ENCODE data around the gene ESYT3. TPM values are rescaled to one million over a fixed set of nuclear protein-coding genes. Genes with fewer than 3 reads are reported as not detected.

The ESYT3 gene
- total and polyA plus RNA-seq, 9 of the 15 experiments (the other 6 are each of a cell fraction or from before 2014, with no cell fraction given): not detected

DNA sequence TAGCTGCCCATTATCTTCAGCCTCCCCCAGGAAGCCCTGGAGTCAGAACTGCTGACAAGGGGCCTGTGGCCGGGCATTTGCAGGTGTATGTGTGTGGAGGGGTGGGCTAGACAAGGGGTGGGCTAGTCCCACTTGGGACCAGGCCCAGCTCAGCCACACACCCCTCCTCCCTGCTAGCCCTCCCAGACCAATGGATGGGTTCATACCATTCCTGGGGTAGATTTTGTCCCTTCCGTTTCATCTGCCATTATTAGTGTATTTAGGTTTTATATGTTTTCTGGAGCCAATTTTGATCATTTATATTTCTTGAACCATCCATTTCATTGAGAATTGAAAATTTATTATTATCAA lies 43.9 kb upstream of the ESYT3 start:
- Histone ChIP-seq H3K4me3 (no peak overlapping the region), H3K4me1 (replicated peaks in 1 of 2; ENCODE audit: control insufficient read depth in 2 of 2, insufficient read depth in 2 of 2, low read length in 2 of 2) (no peaks in the 10 kb centered on the region), H3K27me3 (ENCODE audit: control insufficient read depth in 2 of 2, insufficient read depth in 2 of 2, low read length in 2 of 2) (peaks cover 0 to 16% of the 10 kb centered on the region in 2 experiments; a peak in 2 of 5 replicates), H3K36me3 (ENCODE audit: control insufficient read depth, insufficient read depth, low read length) (no peaks in the 10 kb centered on the region), H3K9me3 (replicated peaks; ENCODE audit: control insufficient read depth, insufficient read depth, low read depth, low read length) (no peaks in the 10 kb centered on the region), H3K79me2 (ENCODE audit: control insufficient read depth, insufficient read depth, low read length) (no peaks in the 10 kb centered on the region), H3K27ac (ENCODE audit: extremely low read depth, low read depth, low read length) (no peak overlapping the region), H2AFZ (ENCODE audit: low read depth, low read length) (no peak overlapping the region), H4K20me1 (replicated peaks; ENCODE audit: control insufficient read depth, insufficient read depth, low read length) (no peaks in the 10 kb centered on the region), H3K9ac (ENCODE audit: insufficient read depth in 1 of 2, low read depth in 2 of 2, low read length in 2 of 2) (no peak overlapping the region), H3K4me2 (ENCODE audit: insufficient read depth, low read length) (no peak overlapping the region), H3K9me1 (ENCODE audit: control insufficient read depth, insufficient read depth, low read length) (no peaks in the 10 kb centered on the region)
- intact Hi-C loops (cut with micrococcal nuclease) (no loop called here), in situ Hi-C loops (cut with MboI) (no loop called here)
- no TSS peak for BruUV-seq (replicated peaks)
- ATAC-seq (no peak), DNase-seq (ENCODE audit: extremely low read depth in 1 of 4, low spot score in 3 of 4) (no peak), FAIRE-seq (no peak)
- ChIA-PET POLR2A (interaction anchor here (0.7 kb wide), 1 partner anchor 921 kb away, joined by 3 read pairs; no protein-coding TSS in a partner anchor), CTCF (ENCODE audit: low intra/inter-chr PET ratio) (no interaction called here)
- WGBS (ENCODE audit: insufficient coverage, low coverage, missing lambda C conversion rate): 0% methylated on average over 2 of the region's 2 CpGs
- TF ChIP-seq, protein P1, sequence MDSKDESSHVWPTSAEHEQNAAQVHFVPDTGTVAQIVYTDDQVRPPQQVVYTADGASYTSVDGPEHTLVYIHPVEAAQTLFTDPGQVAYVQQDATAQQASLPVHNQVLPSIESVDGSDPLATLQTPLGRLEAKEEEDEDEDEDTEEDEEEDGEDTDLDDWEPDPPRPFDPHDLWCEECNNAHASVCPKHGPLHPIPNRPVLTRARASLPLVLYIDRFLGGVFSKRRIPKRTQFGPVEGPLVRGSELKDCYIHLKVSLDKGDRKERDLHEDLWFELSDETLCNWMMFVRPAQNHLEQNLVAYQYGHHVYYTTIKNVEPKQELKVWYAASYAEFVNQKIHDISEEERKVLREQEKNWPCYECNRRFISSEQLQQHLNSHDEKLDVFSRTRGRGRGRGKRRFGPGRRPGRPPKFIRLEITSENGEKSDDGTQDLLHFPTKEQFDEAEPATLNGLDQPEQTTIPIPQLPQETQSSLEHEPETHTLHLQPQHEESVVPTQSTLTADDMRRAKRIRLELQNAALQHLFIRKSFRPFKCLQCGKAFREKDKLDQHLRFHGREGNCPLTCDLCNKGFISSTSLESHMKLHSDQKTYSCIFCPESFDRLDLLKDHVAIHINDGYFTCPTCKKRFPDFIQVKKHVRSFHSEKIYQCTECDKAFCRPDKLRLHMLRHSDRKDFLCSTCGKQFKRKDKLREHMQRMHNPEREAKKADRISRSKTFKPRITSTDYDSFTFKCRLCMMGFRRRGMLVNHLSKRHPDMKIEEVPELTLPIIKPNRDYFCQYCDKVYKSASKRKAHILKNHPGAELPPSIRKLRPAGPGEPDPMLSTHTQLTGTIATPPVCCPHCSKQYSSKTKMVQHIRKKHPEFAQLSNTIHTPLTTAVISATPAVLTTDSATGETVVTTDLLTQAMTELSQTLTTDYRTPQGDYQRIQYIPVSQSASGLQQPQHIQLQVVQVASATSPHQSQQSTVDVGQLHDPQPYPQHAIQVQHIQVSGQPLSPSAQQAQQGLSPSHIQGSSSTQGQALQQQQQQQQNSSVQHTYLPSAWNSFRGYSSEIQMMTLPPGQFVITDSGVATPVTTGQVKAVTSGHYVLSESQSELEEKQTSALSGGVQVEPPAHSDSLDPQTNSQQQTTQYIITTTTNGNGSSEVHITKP (IDR thresholded peaks at IDR 0.05; ENCODE audit: partially characterized antibody): no peak

DNA sequence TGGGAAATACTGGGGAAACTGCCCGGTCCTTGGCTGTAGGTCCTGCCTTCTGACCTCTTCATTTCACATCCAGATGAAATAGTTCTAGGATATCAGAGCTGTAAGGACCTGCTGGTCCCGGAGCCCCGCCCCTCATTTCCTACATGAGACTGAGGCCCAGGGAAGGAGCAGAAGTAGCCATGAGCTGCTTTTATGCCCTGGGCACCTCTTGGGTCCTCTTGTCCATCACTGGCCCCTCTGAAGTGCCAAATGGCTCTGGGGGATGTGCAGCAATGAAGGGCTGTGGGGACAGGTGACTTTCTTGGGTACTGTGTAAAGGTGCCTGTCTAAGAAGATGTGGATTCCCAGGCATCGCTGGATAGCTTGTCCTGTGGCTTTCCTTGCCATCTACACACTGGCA lies 40.3 kb upstream of the ESYT3 start:
- H3K4me3 ChIP-seq: no peak overlapping the region
- peaks cover 0 to 21% of the 10 kb centered on the region in 2 experiments; a peak in 2 of 5 replicates for H3K27me3 ChIP-seq (ENCODE audit: control insufficient read depth in 2 of 2, insufficient read depth in 2 of 2, low read length in 2 of 2)
- in situ Hi-C loops (cut with MboI): no loop called here
- ChIA-PET CTCF (ENCODE audit: low intra/inter-chr PET ratio) (no interaction called here), POLR2A (no interaction called here)
- intact Hi-C loops (cut with micrococcal nuclease): no loop called here
- no TSS peak for BruUV-seq (replicated peaks)
- H3K36me3 ChIP-seq (ENCODE audit: control insufficient read depth, insufficient read depth, low read length): no peaks in the 10 kb centered on the region
- ATAC-seq (no peak), DNase-seq (ENCODE audit: extremely low read depth in 1 of 4, low spot score in 3 of 4) (no peak), FAIRE-seq (no peak)
- H3K9me1 ChIP-seq (ENCODE audit: control insufficient read depth, insufficient read depth, low read length): no peaks in the 10 kb centered on the region
- no peak overlapping the region for H3K4me2 ChIP-seq (ENCODE audit: insufficient read depth, low read length)
- H3K27ac ChIP-seq (ENCODE audit: extremely low read depth, low read depth, low read length): no peak overlapping the region
- no peak overlapping the region for H2AFZ ChIP-seq (ENCODE audit: low read depth, low read length)
- no peak overlapping the region for H3K9ac ChIP-seq (ENCODE audit: insufficient read depth in 1 of 2, low read depth in 2 of 2, low read length in 2 of 2)
- H3K79me2 ChIP-seq (ENCODE audit: control insufficient read depth, insufficient read depth, low read length): no peaks in the 10 kb centered on the region
- no peaks in the 10 kb centered on the region for H4K20me1 ChIP-seq (replicated peaks; ENCODE audit: control insufficient read depth, insufficient read depth, low read length)
- H3K9me3 ChIP-seq (replicated peaks; ENCODE audit: control insufficient read depth, insufficient read depth, low read depth, low read length): no peaks in the 10 kb centered on the region
- 18% methylated on average over 4 of the region's 4 CpGs for WGBS (ENCODE audit: insufficient coverage, low coverage, missing lambda C conversion rate)
- no peaks in the 10 kb centered on the region for H3K4me1 ChIP-seq (replicated peaks in 1 of 2; ENCODE audit: control insufficient read depth in 2 of 2, insufficient read depth in 2 of 2, low read length in 2 of 2)
- TF ChIP-seq, protein P2, sequence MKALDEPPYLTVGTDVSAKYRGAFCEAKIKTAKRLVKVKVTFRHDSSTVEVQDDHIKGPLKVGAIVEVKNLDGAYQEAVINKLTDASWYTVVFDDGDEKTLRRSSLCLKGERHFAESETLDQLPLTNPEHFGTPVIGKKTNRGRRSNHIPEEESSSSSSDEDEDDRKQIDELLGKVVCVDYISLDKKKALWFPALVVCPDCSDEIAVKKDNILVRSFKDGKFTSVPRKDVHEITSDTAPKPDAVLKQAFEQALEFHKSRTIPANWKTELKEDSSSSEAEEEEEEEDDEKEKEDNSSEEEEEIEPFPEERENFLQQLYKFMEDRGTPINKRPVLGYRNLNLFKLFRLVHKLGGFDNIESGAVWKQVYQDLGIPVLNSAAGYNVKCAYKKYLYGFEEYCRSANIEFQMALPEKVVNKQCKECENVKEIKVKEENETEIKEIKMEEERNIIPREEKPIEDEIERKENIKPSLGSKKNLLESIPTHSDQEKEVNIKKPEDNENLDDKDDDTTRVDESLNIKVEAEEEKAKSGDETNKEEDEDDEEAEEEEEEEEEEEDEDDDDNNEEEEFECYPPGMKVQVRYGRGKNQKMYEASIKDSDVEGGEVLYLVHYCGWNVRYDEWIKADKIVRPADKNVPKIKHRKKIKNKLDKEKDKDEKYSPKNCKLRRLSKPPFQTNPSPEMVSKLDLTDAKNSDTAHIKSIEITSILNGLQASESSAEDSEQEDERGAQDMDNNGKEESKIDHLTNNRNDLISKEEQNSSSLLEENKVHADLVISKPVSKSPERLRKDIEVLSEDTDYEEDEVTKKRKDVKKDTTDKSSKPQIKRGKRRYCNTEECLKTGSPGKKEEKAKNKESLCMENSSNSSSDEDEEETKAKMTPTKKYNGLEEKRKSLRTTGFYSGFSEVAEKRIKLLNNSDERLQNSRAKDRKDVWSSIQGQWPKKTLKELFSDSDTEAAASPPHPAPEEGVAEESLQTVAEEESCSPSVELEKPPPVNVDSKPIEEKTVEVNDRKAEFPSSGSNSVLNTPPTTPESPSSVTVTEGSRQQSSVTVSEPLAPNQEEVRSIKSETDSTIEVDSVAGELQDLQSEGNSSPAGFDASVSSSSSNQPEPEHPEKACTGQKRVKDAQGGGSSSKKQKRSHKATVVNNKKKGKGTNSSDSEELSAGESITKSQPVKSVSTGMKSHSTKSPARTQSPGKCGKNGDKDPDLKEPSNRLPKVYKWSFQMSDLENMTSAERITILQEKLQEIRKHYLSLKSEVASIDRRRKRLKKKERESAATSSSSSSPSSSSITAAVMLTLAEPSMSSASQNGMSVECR (CRISPR knock-in tag; IDR thresholded peaks at IDR 0.05): no peak
- no peak for TF ChIP-seq SIN3B (IDR thresholded peaks at IDR 0.05; ENCODE audit: low read depth)
- TF ChIP-seq NELFE (IDR thresholded peaks at IDR 0.05; ENCODE audit: insufficient read depth, insufficient read length): no peak
- TF ChIP-seq TCF3 (CRISPR knock-in tag; IDR thresholded peaks at IDR 0.05): no peak
- TF ChIP-seq RFX1 (IDR thresholded peaks at IDR 0.05): no peak

Data from K562 (cell line).